ENCODE data around the gene GCC1. TPM values are rescaled to one million over a fixed set of nuclear protein-coding genes. Genes with fewer than 3 reads are reported as not detected.

The GCC1 gene
- total RNA-seq, 1 donor from 2014 or later = 11.2 TPM

DNA sequence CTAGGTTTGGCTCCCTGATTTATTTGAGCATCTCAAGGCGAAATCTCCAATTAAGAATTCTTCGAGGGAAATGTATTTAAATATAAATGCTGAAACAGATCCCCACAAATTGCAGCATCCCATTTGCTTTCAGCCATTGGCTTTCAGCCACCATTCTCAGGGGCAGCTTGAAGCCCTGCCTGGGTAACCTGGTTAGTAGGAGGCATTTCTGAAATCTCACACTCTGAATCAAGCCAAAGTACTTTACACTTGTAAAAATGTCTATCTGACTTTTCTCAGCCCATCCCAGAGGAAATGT, 49.1 kb downstream of the GCC1 start:
- intact Hi-C loops (cut with DNase I) = no loop called here

GRCh38 chr7:127535546-127536393, 49.6 kb downstream of the GCC1 start:
- no peaks in the 10 kb centered on the region for H3K36me3 ChIP-seq
- DNase-seq (ENCODE audit: low spot score in 2 of 2) = no peak
- TF ChIP-seq, protein P1, sequence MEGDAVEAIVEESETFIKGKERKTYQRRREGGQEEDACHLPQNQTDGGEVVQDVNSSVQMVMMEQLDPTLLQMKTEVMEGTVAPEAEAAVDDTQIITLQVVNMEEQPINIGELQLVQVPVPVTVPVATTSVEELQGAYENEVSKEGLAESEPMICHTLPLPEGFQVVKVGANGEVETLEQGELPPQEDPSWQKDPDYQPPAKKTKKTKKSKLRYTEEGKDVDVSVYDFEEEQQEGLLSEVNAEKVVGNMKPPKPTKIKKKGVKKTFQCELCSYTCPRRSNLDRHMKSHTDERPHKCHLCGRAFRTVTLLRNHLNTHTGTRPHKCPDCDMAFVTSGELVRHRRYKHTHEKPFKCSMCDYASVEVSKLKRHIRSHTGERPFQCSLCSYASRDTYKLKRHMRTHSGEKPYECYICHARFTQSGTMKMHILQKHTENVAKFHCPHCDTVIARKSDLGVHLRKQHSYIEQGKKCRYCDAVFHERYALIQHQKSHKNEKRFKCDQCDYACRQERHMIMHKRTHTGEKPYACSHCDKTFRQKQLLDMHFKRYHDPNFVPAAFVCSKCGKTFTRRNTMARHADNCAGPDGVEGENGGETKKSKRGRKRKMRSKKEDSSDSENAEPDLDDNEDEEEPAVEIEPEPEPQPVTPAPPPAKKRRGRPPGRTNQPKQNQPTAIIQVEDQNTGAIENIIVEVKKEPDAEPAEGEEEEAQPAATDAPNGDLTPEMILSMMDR (IDR thresholded peaks at IDR 0.05) = no peak
- no peaks in the 10 kb centered on the region for H3K4me1 ChIP-seq
- no peaks in the 10 kb centered on the region for H3K9me3 ChIP-seq
- no peaks in the 10 kb centered on the region for H3K27me3 ChIP-seq
- no peak overlapping the region for H3K27ac ChIP-seq
- intact Hi-C loops (cut with DNase I) = no loop called here
- H3K4me3 ChIP-seq = no peak overlapping the region

More for the DNA sequence above, 49.1 kb downstream of the GCC1 start:
- TF ChIP-seq, protein P1 (IDR thresholded peaks at IDR 0.05) = no peak
- Histone ChIP-seq H3K27me3 (no peaks in the 10 kb centered on the region), H3K27ac (no peak overlapping the region), H3K4me3 (no peak overlapping the region), H3K4me1 (no peaks in the 10 kb centered on the region), H3K9me3 (no peaks in the 10 kb centered on the region), H3K36me3 (no peaks in the 10 kb centered on the region)
- no peak for DNase-seq (ENCODE audit: low spot score in 2 of 2)

- H3K27me3 ChIP-seq = no peaks in the 10 kb centered on the region
- intact Hi-C loops (cut with DNase I) = no loop called here
Observed at GRCh38 chr7:127534636-127535035, 50.8 kb downstream of the GCC1 start.

DNA sequence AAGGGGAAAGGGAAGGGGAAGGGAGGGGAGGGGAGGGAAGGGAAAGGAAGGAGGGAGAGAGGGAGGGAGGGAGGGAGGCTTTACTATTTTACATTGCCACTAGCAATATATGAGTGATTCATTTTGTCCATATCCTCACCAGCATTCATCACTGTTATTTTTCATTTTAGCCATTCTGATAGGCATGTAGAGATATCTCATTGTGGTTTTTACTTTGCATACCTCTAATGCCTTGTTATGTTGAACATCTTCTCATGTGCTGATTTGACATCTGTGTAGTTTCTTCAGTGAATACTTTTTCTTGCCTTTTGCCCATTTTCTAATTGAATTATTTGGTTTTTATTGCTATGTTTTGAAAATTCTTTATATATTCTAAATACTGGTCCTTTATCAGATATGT, 52.7 kb downstream of the GCC1 start:
- intact Hi-C loops (cut with DNase I) = no loop called here
- Histone ChIP-seq H3K27me3 (no peaks in the 10 kb centered on the region), H3K27ac (no peak overlapping the region), H3K36me3 (no peaks in the 10 kb centered on the region), H3K4me3 (no peak overlapping the region), H3K4me1 (no peaks in the 10 kb centered on the region), H3K9me3 (no peaks in the 10 kb centered on the region)
- TF ChIP-seq, protein P1 (IDR thresholded peaks at IDR 0.05) = no peak
- no peak for DNase-seq (ENCODE audit: low spot score in 2 of 2)

More at GRCh38 chr7:127534636-127535035, 50.8 kb downstream of the GCC1 start:
- Histone ChIP-seq H3K4me3 (no peak overlapping the region), H3K4me1 (no peaks in the 10 kb centered on the region), H3K36me3 (no peaks in the 10 kb centered on the region), H3K27ac (no peak overlapping the region), H3K9me3 (no peaks in the 10 kb centered on the region)
- DNase-seq (ENCODE audit: low spot score in 2 of 2) = no peak
- TF ChIP-seq, protein P1 (IDR thresholded peaks at IDR 0.05) = no peak

DNA sequence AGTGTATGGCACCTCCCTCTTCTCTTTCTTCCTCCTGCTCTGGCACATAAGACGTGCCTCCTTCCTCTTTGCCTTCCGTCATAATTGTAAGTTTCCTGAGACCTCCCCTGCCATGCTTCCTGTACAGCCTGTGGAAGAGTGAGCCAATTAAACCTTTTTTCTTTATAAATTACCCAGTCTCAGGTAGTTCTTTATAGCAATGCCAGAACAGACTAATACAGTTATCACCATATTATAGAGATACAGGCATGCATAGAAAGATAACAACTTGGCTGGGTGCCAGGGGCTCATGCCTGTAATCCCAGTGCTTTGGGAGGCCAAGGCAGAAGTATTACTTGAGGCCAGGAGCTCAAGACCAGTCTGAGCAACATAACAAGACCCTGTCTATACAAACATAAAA, 53.2 kb downstream of the GCC1 start:
- no peak for DNase-seq (ENCODE audit: low spot score in 2 of 2)
- Histone ChIP-seq H3K36me3 (no peaks in the 10 kb centered on the region), H3K27me3 (no peaks in the 10 kb centered on the region), H3K4me3 (no peak overlapping the region), H3K9me3 (no peaks in the 10 kb centered on the region), H3K27ac (no peak overlapping the region), H3K4me1 (no peaks in the 10 kb centered on the region)
- TF ChIP-seq, protein P1 (IDR thresholded peaks at IDR 0.05) = no peak
- intact Hi-C loops (cut with DNase I) = no loop called here

Other genes starting within 250 kb of the GCC1 start
- 36.9 TPM for gene ZNF800, start 192.9 kb downstream of the GCC1 start, total RNA-seq
- 264 TPM for gene ARF5, start 2.8 kb upstream of the GCC1 start, total RNA-seq
- gene FSCN3, start 8.1 kb upstream of the GCC1 start, total RNA-seq = not detected
- gene PAX4, start 32.5 kb upstream of the GCC1 start, total RNA-seq = not detected
- gene SND1, start 66.6 kb upstream of the GCC1 start, total RNA-seq = 93.8 TPM

Data from ascending aorta (tissue), 2 donors.